GM21825 (cell line): ENCODE measurements around the gene NTRK2.
"Not testable (repeated sequence)": the region's sequence is repeated elsewhere in the genome, so short reads cannot be mapped to it uniquely, and the experiment has no call there.

Experiments used
- ATAC-seq: cut with Tn5 transposase; IDR thresholded peaks from one replicate; pipeline ENCODE4 v1.9.1; 2021; ENCODE audit warnings: mild to moderate bottlenecking, moderate library complexity; ENCODE audit not compliant: unreplicated experiment

Gene NTRK2

DNA sequence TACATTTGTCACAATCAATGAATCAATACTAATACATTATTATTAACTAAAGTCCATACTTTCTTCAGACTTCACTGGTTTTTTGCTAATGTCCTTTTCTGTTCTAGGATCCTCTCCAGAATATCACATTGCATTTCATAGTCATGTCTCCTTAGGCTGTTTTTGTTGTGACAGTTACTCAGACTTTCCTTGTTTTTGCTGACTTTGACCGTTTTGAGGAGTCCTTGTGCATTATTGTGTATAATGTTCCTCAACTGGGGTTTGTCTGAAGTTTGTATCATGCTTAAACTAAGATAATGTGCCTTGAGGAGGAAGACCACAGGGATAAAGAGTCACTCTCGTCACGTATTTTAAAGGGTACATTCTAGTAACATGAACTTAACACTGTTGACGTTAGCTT is 376.9 kb downstream of the NTRK2 start:
- no peak for ATAC-seq

DNA sequence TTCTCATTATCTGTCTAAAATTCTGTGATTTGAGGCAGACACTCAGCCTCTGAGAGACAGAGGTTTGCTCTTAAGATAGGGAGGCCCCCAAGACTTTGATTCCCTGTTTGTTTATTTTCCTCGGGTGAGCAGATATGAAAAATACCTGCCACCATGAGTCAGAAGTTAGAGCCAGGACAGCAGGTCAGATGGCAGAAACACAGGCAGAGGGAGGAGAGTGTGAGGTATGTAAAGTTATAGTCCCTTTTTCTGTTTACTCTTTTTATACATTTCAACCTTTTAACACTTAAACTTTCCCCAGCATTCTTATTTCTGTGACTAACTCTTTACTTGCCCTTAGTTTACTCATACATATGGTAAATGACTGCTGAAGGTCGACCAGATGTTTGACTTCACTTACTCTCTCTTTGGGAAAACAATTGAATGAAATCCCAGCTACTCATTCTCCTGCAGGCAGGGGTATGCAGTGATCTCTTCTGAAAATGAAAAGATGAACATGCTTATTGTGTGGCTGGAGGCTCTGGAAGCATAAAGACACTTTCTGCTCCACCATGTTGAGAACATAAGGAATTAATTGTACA is 383.8 kb downstream of the NTRK2 start:
- ATAC-seq, result no peak

DNA sequence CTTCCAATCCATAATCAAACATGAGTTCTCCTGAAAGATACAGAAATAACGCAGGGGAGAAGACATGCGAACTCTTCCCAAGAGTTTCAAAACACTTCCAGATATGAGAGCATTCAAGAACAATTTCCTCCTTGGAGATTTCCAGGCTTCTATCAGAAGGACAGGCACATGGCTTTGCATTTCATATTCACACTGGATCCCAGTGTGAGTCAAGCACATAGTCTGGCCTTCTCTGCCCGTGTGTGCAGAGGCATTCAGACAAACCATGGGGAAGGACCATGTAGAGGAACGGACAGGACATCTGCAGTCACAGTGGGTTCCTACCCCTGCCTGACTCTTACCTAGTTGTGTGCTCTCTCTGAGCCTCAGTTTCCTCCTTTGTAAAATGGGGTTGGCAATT is 384.5 kb downstream of the NTRK2 start:
- no peak for ATAC-seq

DNA sequence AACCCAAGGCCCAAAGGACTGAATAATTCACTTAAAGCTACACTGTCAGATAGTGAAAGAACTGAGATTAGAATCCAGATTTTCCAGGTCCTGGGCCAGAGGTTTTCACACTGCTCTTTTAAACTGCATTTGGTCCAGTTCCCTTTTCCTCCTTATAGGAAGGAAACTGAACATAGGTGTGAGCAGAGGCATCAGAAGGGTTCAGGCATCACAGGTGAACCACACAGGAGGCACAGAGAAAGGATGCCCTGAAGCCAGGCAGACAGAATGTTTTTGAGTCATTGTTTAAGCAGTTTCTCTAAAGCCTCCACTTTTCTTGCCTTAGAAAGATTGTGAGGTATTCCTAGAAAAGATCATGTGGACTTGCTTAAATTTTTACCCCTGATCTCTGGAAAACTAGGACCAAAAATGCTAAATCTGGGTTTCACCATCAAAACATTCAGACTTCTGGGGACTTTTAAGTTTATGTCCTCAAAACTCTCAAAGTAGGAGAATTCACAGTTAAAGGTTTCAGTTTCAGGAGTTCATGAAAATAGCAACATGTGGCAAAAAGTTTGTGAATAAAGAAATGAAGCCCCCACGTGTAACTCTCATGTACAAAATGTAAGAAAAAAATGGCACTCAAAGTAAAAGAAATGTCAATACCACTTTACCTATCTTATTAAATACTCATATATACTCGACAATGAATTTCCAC is 386.1 kb downstream of the NTRK2 start:
- peak; percentile 62 for ATAC-seq

DNA sequence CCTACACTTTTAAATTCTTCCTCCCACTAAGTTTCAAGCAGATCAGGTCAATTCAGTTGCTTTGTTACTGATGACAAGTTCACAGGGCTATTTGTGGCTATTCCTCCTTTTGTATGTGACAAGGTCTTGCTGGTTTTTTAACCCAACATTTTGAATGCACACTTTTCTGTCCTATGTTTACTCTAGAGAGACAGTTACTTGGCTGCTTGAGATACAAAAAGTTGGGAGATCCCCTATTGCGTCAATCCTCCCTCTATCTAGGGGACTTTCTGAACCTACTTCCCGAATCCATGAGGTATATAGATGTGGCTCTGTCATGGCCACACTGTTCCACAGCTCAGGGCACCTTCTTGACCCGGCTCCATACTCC is 386.7 kb downstream of the NTRK2 start:
- ATAC-seq, result peak; percentile 41

DNA sequence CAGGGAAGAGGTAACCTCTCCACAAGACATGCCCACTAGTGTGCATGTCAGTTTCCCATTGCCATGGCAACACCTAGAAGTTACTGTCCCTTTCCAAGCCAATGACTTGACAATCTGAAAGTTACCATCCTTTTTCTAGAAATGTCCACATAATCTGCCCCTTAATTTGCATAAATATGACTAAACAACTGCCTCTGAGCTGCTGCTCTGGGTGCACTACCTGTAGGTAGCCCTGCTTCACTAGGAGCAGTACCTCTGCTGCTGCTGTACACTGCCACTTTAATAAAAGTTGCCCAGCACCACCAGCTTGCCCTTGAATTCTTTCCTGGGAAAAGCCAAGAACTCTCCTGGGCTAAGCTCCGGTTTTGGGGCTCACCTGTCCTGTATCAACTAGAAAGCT is 392.4 kb downstream of the NTRK2 start:
- no peak for ATAC-seq

DNA sequence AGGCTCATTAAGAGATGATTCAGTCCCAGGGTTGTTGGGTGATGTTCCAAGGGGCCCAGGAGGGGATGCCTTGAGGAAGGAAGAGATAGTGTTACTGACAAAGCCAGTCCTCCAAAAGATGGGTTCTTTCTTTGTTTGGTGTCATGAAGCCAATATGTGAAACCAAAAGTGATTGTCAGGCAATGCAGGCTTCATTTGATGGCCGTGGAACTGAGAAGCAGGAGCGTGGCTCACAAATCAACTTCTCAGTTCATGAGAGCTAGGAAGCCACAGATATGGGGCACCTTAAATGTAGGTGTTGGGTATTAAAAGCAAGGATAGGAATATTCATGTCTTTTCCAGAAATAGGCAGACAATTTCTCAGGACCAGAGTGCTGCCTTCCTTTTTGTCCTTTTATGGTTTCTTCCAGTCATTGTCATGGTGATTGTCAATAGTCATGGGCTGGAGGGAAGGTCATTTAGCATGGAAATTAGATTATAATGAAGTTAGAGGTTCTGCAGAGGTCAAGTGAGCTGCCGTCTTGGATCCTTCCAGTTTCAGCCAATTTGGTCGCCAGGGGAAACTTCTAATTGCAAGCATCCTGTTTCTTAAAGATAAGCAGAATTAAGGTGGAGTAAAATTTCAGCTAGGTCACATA is 393.0 kb downstream of the NTRK2 start:
- no peak for ATAC-seq

DNA sequence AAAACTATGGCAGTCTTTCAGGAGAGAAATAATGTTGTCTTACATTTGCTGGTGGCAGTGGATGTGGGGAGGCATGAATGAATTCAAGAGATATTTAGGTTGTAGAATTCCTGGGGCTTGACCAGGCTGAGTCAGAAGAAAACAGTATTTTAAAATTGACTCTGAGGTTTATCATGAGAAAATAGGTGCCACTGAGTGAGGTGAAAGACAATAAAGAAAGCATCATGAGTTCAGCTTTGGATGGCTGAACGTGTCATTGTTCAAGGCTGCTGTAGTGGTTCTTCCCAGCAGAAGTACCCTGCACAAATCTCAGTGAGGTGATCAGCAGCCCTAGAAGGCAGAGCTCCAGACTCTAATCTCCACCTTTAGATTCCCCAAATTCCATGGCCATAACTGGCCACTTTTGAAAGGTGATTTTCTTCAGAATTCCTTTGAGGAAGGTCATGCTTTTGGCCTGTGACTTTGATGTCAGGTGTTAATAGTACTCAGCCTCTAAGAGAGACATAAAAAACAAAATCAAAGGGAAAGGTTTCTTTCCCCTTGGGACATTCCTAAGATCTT is 395.4 kb downstream of the NTRK2 start:
- no peak for ATAC-seq

DNA sequence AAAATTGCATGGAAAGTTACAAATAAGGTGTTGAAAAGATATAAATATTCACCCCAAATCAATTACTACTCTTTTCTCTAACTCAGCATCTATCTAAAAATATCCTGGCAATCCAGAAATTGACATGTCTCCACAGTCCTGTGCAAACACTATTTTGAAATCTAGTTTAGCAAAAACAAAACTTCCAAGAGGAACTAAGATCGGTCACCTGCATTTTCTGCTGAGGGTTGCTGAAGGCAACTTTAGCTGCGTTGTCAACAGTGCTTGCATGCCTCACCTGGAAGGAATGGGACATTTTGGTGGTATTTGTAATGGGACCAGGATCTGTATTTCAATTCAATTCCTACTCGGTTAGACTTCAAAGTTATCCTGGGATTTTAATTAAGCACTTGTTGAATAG is 398.3 kb downstream of the NTRK2 start:
- ATAC-seq, result no peak

DNA sequence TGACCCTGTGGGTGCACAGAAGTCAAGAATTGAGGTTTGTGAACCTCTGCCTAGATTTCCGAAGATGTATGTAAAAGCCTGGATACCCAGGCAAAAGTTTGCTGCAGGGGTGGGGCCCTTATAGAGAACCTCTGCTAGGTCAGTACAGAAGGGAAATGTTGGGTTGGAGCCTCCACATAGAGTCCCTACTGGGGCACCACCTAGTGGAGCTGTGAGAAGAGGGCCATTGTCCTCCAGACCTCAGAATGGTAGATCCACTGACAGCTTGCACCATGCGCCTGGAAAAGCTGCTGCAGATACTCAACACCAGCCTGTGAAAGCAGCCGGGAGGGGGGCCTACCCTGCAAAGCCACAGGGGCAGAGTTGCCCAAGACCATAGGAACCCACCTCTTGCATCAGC is 399.9 kb downstream of the NTRK2 start:
- ATAC-seq, result not testable (repeated sequence)
